GM12872 (cell line): ENCODE measurements around the gene ARAP1.

ENCODE experiments used
- TF ChIP-seq, protein P1 (sequence below): IDR thresholded peaks from 3 replicates; pipeline ENCODE4 v1.5.1; 2011; ENCODE audit warnings: low read depth, mild to moderate bottlenecking, low read length, moderate library complexity; ENCODE audit not compliant: insufficient read depth

The ARAP1 gene

DNA sequence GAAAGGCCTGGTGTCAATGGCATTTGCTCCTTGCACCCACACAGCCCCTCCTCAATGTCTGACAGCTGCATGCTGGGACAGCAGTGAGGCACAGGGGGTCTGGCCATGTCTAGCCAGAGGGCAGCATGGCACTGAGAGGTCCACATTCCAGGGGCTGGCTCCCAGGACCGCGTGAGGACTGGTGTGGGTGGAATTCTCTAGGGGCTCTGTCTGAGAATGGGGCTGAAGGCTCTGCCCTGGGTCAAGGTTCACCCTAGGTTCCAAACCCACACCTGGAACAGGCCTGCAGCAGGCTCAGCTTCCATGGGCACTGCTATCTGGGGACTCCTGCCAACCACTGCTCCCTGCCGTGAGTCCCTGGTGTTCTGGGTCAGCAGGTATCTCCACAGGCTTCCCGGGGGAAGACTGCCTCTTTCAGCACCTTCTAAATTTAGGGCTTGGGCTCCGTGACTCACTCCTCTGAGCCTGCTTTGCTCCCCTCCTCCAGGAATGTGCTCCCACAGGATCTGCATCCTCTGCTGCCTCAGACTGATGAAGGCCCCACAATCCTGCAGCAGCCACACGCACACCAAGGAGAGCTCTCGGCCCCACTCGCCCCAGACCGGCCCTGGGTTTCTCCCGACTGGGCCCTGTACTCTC lies 37.4 kb upstream of the ARAP1 start:
- TF ChIP-seq, protein P1, sequence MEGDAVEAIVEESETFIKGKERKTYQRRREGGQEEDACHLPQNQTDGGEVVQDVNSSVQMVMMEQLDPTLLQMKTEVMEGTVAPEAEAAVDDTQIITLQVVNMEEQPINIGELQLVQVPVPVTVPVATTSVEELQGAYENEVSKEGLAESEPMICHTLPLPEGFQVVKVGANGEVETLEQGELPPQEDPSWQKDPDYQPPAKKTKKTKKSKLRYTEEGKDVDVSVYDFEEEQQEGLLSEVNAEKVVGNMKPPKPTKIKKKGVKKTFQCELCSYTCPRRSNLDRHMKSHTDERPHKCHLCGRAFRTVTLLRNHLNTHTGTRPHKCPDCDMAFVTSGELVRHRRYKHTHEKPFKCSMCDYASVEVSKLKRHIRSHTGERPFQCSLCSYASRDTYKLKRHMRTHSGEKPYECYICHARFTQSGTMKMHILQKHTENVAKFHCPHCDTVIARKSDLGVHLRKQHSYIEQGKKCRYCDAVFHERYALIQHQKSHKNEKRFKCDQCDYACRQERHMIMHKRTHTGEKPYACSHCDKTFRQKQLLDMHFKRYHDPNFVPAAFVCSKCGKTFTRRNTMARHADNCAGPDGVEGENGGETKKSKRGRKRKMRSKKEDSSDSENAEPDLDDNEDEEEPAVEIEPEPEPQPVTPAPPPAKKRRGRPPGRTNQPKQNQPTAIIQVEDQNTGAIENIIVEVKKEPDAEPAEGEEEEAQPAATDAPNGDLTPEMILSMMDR: no peak

DNA sequence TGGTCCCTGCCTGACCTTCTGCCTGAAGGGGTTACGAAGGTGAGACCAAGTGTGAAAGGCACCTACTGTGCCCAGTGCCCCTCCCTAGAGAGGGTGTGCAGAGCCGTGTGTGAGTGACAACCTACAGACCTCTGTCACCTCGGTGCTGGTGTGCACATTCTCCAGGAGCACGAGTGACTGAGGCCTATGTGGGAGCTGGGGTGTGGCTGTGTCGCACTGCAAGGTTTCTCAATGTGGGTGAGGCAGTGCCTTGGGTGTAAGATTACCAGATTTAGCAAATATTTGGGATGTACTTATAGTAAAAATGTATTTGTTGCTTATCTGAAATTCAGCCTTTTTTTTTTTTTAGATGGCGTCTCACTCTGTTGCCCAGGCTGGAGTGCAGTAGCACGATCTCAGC lies 36.0 kb upstream of the ARAP1 start:
- TF ChIP-seq, protein P1: no peak

DNA sequence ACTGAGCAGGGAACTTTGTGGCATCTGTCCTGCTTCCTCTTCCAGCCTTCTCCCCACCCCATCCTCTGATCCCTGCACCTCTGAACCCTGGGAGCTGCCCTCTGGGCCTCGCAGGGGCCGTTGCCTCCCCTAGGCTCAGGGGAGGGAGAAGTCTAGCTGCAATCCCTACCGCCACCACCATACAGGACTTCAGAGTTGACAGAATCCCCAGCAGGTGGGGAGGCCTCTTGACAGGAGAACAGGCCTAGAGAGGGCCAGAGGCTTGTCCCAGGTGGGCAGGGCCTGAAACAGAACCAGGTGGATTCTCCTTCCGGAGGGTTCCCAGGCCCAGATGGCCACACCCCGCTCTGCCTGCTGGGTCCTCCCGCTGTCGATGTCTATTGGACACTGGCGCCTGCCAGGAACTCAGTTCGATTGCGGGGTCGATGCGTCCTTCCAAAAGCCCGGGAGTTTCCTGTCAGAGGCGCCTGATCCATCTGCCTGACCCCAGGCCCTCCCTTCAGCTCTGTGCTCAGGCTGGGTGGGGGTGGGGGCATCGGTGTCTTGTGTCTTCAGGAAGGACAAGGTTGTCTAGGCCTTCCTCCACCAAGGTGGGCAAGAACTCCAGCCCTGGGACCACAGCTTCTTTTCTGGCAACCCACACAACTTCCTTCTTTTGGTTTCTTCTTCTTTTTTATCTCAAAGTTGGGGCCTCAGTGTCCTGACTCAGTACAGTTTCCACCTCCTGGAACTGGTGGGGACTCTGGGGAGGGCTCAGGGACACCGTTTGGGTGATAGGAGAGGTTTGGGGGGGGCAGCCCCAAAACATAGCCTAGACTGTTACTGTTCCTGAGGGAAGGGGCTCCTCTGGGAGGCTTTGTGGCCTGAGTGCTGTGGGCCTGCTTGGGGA lies 35.3 kb upstream of the ARAP1 start:
- TF ChIP-seq, protein P1: peak; percentile 48; the same call in 2 of the 3 replicates

DNA sequence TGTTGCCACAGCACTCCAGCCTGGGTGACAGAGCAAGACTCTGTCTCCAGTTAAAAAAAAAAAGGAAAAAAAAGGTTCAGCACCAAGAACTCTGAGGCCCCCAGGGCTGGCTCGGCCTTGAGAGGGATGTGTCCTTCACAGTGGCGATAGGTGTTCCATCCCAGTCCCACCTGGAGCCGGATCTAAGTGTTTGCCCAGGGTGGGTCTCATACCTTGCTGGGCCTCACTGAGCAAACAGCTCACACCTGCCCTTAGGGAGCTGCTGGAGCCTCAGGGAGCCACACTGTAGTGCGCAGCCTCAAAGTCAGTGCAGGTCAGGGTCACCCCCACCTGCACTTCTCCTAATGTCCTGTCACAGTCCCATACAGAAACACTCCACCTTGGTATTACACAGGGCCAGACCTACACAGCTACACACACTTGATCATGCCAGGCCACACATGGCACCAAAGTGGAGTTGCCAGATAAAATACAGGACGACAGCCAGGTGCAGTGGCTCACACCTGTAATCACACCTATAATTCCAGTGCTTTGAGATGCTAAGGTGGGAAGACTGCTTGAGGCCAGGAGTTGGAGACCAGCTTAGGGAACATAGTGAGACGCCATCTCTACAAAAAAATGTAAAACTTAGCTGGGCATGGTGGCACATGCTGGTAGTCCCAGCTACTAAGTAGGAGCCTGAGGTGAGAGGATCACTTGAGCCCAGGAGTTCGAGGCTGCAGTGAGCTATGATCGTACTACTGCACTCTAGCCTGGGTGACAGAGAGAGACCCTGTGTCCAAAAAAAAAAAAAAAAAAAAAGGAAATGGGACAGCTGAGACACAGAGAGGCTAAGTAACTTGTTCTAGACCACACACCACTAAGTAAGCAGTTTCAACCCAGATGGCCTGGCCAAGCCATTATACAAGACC lies 34.4 kb upstream of the ARAP1 start:
- TF ChIP-seq, protein P1: no peak

DNA sequence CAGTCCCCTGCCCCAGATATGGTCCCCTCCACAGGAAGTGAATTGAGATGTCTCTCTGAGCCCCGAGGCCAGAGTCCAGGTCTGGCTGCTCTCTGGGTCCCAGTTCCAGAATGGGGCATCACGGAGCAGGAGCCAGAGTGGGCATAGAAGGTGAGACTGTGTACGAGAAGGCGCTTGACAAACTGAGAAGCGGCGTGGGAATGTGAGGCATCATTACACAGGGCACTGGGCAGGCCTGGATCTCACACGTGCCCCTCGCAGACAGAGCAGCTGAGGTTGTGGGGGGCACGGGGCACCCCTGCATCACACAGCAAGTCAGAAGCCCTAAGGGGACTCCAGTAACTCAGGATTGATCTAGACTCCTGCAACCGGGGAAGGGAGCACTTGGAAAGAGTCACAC lies 32.5 kb upstream of the ARAP1 start:
- TF ChIP-seq, protein P1: no peak

DNA sequence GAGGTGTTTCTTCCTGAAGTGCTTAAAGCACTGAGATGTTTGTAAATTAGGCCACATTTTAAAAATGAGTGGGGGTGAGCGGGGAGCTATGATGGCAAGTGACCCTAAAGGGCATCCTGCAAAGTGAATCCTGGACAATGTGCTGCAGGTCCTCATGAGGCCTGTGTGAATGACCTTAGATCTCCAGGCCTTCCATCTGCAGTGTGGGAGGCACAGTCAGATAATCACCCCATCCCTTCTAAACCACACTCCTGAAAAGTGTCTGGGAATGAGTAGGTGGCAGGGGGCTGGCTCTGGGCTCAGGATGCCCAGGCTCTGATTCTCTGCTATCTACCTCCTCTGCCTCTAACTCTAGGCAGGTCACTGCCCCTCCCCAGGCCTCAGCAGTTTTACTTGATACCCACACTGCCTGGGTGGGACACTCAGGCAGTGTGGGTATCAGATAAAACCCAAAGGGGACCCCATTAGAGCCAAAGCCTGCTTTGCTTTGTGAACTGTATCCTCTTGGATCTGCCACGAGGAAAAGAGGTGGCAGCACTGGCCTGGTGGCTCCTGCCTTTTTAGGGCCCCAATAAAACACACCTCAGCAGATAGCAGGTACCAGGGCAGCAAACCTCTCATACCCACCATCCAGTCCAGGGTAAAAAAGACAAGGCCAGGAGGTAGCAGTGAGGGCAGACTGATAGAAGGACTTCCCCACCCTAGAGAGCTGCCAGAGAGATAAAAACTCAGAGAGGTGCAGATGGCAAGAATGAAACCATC lies 31.1 kb upstream of the ARAP1 start:
- TF ChIP-seq, protein P1: no peak
